Measurements from ENCODE around the gene HOXD10.

The HOXD10 gene

DNA sequence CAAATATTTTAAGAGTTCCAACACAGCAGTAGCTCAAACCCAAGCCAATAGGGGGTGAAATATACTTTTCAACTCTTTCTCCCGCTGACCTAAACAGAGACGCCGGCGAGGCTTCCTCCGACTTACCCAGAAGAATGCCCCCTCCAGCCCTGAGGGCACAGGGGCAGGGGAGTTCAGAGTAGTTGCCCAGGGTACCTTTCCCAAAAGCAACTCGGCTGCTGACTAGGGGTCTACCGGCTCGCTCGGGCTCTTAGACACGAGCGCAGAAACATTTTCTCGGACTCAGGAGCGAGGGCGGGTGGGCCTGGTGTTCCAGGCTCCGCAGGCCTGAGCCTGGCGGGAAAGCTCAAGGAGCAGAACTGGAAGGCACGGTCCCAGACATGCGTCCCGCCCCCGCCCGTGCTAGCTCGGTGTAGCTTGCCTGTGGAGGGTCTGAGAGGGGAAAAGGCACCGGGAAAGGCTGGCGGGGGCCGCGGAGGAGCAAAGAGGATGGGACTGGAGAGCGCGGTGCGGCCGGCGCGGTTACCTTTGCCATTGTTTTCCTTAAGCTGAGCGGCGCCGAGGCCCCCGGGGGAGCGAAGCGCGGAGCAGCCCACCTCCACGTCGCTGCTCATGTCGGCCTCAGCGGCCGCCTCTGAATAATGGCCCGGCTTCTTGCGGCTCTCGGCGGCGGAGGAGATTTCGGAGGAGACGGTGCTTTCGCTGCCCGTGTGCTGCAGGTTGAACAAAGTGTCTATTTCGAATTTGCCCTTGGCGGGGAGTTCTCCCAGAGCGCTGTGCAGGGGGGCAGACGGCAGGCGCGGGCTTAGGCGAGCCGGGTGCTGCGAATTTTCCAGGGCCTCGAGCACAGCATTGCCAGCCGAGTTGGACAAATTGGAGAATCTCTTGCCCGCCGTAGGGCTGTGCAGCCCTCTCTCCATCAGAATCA lies 33.5 kb upstream of the HOXD10 start:
- DNase-seq (ENCODE audit: low read depth) = no peak
- TF ChIP-seq, protein P1, sequence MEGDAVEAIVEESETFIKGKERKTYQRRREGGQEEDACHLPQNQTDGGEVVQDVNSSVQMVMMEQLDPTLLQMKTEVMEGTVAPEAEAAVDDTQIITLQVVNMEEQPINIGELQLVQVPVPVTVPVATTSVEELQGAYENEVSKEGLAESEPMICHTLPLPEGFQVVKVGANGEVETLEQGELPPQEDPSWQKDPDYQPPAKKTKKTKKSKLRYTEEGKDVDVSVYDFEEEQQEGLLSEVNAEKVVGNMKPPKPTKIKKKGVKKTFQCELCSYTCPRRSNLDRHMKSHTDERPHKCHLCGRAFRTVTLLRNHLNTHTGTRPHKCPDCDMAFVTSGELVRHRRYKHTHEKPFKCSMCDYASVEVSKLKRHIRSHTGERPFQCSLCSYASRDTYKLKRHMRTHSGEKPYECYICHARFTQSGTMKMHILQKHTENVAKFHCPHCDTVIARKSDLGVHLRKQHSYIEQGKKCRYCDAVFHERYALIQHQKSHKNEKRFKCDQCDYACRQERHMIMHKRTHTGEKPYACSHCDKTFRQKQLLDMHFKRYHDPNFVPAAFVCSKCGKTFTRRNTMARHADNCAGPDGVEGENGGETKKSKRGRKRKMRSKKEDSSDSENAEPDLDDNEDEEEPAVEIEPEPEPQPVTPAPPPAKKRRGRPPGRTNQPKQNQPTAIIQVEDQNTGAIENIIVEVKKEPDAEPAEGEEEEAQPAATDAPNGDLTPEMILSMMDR (IDR thresholded peaks at IDR 0.05; ENCODE audit: insufficient read depth, low read depth, low read length, missing control alignments) = no peak
- H3K4me3 ChIP-seq (ENCODE audit: low read length) = no peak overlapping the region

DNA sequence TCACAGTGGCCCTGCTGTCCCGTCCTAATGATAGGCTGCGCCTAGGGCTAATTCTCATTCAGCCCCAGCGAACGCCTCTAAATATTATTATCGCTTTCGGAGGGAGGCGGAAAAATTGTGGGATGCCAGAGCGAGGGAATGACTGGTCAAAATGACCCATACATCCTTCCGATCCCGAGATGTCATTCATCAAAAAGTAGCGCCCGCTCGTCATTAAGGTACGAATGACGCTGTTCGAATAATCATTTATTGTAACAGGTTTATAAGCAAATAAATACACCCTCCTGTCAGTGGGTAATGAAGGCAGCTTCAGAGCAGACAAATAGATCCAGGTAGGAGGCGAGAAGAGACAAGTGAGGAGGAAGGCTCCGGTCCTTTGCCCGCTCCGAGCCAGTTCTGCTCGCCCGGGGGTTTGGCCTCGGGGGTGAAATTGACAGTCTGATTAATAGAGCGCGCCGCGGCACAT lies 32.7 kb upstream of the HOXD10 start, which contains the start of gene EVX2:
Gene EVX2, minus strand, starts transcription at position 167 of the 466 bp plus-strand sequence. CDS start 186 bp downstream, outside the sequence.
- no peak within 1 kb of the TSS for H3K4me3 ChIP-seq (ENCODE audit: low read length)
- no peak for DNase-seq (ENCODE audit: low read depth)
- TF ChIP-seq, protein P1 (IDR thresholded peaks at IDR 0.05; ENCODE audit: insufficient read depth, low read depth, low read length, missing control alignments) = no peak

DNA sequence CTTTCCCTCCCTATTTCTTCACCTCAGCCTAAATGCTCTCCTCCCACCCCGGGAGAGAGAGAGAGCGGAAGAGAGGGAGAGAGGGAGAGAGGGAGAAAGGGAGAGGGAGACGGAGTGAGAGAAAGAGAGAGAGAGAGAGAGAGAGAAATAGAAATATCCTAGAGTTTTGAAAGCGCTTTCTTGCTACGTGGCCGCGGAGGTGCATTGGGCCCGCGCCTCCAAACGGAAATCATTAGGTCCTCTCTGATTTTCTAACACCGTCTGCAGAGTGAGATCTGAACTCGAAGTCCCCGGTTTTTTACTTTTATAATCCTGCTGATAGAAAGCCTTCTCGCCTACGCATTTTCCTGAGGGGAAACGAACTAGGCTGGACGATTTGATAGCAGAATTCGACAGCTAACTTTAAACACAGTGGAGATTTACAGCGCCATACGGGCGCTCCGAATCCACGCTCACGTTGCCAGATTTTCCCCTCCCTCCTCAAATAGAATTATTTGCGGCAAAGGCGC lies 31.9 kb upstream of the HOXD10 start:
- H3K4me3 ChIP-seq (ENCODE audit: low read length) = no peak overlapping the region
- TF ChIP-seq, protein P1 (IDR thresholded peaks at IDR 0.05; ENCODE audit: insufficient read depth, low read depth, low read length, missing control alignments) = no peak
- DNase-seq (ENCODE audit: low read depth) = no peak

DNA sequence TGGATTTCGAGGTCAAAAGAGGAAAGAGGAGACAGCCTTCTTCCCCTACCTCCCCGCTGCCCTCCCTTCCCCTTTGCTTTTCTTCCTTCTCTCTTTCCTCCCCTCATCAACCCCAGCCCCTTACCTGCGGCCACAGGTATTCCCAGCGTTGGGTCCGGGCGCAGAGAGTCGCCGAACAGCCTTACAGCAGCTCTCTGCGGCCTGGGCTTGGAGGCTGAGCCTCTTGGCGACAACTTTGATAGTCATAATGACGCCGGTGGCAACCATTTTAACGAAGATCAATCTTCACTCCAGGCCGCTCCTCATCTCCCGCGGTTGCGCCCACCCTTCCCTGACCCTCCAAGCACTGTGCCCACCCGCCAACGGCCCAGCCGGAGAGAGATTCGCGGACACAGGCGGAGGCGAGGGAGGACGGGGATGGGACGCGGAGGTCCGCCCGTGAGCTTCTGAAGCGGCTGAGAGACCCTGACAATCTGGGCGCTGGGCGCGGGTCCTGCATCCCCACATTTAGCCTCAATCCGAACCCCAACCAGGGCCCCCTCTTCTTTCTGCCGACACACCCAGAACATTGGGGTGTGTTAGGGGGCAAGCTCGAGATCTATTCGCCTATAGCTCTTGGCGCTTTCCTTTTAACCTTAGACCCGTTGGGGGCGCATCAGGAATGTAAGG lies 31.3 kb upstream of the HOXD10 start:
- H3K4me3 ChIP-seq (ENCODE audit: low read length) = no peak overlapping the region
- no peak for DNase-seq (ENCODE audit: low read depth)
- TF ChIP-seq, protein P1 (IDR thresholded peaks at IDR 0.05; ENCODE audit: insufficient read depth, low read depth, low read length, missing control alignments) = no peak

DNA sequence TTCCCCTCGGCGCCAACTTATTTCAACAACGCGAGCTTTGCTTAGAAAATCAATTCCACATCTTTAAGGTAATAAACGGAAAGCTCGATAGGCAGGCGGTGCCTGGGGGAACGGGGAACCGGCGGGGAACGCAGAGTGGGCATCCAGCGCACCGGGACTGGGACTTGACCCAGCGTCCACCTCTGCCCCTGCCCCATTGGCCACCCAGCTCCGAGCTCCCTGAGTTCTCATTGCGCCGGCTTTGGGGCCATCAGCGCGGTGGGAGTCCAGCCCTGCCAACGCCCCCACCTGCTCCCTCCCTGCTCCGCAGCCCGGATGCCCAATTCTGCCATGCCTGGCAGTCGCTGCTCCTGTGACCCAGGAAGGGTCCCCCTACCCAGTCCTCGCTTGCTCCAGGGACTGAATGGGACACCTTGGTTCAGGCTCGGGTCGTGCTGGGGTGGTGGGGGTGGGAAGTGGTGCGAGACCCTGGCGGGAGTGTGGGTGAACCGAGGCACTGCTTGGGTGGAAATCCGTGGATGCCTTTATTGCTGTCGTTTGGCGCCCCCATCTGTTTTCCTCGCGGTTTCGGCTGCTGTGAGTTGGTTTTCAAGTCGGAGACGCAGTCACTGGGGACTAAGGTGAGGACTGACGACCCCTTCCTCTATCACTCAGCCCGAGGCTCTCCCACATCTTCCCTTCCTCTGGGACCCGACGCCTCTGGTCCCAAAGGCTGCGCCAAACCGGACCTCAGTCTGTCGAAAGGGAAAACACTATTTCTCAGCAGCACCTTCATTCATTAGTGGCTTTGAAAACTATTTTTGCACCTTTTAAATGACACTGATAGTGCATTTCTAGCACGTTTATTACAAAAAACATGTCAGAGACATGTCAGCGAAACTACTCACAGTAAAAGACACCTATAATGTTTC lies 30.5 kb upstream of the HOXD10 start:
- H3K4me3 ChIP-seq (ENCODE audit: low read length) = no peak overlapping the region

More for the DNA sequence above, 30.5 kb upstream of the HOXD10 start:
- TF ChIP-seq, protein P1 (IDR thresholded peaks at IDR 0.05; ENCODE audit: insufficient read depth, low read depth, low read length, missing control alignments) = peak; percentile 48
- peak; percentile 43 for DNase-seq (ENCODE audit: low read depth)

Data from epithelial cell of esophagus (primary cell).